Lower leg skin (tissue), 4 donors: Measurements from ENCODE around the gene GPC5. TPM values are rescaled to one million over a fixed set of nuclear protein-coding genes. Genes with fewer than 3 reads are reported as not detected.

Source experiments
- DNase-seq, 2 donors: peaks; one replicate each; pipeline ENCODE4 v3.0.0-alpha.2; 2019; ENCODE audit warnings: low spot score in 2 of 2
- H3K4me3 ChIP-seq: fragments of 200-600 bp; sonication (generic); 2 replicates; pipeline ENCODE4 v1.5.1; 2017; ENCODE audit warnings: mild to moderate bottlenecking, low read depth; ENCODE audit not compliant: poor library complexity, severe bottlenecking
- CTCF ChIP-seq, 3 donors: fragments of 450-650 bp; IDR thresholded peaks; one replicate each; pipeline ENCODE4 v1.5.1; 2016; ENCODE audit warnings: antibody characterized with exemption in 3 of 3, mild to moderate bottlenecking in 3 of 3, moderate library complexity in 2 of 3
- POLR2A ChIP-seq, 2 donors: fragments of 450-650 bp; IDR thresholded peaks; one replicate each; pipeline ENCODE4 v1.6.1; 2016 to 2017; ENCODE audit warnings: antibody characterized with exemption in 2 of 2, mild to moderate bottlenecking in 1 of 2, moderate library complexity in 1 of 2
- WGBS, 2 donors: methylation state at CpG; one replicate each; pipeline ENCODE4 v1.1.5; 2018; 5-methylcytosine and 5-hydroxymethylcytosine counted together
- intact Hi-C: fragments of 100-400 bp; cut with DNase I; formaldehyde crosslinking; loops from one replicate; pipeline ENCODE4 v1.15.0; 2023; ENCODE audit warnings: low total_unique reads
- total RNA-seq, 4 donors: library from RNA; depleted of rRNA; stranded (reverse); fragments of >200 nt; gene quantifications; one replicate each; pipeline ENCODE4 v1.1.0, GENCODE V29; 2016

Gene GPC5
- total RNA-seq, 4 donors from 2014 or later = 0.46 to 1.3 (median 0.82) TPM

- WGBS, 2 donors = 37 to 39% methylated on average over 3 of the region's 3 CpGs
- no peak for TF ChIP-seq CTCF (IDR thresholded peaks at IDR 0.05)
- no peak for TF ChIP-seq POLR2A (IDR thresholded peaks at IDR 0.05)
- intact Hi-C loops = no loop called here
- DNase-seq = no peak
- H3K4me3 ChIP-seq = no peak overlapping the region
These were observed 316.4 kb downstream of the GPC5 start for GRCh38 chr13:91714855-91715254.

- intact Hi-C loops = no loop called here
- TF ChIP-seq POLR2A (IDR thresholded peaks at IDR 0.05) = no peak
- no peak for TF ChIP-seq CTCF (IDR thresholded peaks at IDR 0.05)
- no peak overlapping the region for H3K4me3 ChIP-seq
- DNase-seq = no peak
- 80 to 84% methylated on average over 7 of the region's 7 CpGs for WGBS, 2 donors
These were observed 318.1 kb downstream of the GPC5 start for GRCh38 chr13:91716436-91717065.

GRCh38 chr13:91719033-91719432 is 320.6 kb downstream of the GPC5 start:
- TF ChIP-seq CTCF (IDR thresholded peaks at IDR 0.05) (no peak), POLR2A (IDR thresholded peaks at IDR 0.05) (no peak)
- intact Hi-C loops = no loop called here
- 17 to 18% methylated on average over 3 of the region's 3 CpGs for WGBS, 2 donors
- DNase-seq = no peak
- H3K4me3 ChIP-seq = no peak overlapping the region

- H3K4me3 ChIP-seq = no peak overlapping the region
- intact Hi-C loops = no loop called here
- TF ChIP-seq POLR2A (IDR thresholded peaks at IDR 0.05) (no peak), CTCF (IDR thresholded peaks at IDR 0.05) (no peak)
- DNase-seq = no peak
- WGBS, 2 donors = 57 to 66% methylated on average over 3 of the region's 3 CpGs
These were observed 323.0 kb downstream of the GPC5 start for GRCh38 chr13:91721413-91721812.

GRCh38 chr13:91722267-91722884 is 324.0 kb downstream of the GPC5 start:
- no peak overlapping the region for H3K4me3 ChIP-seq
- DNase-seq = no peak
- TF ChIP-seq CTCF (IDR thresholded peaks at IDR 0.05) (no peak), POLR2A (IDR thresholded peaks at IDR 0.05) (no peak)
- WGBS, 2 donors = 20 to 26% methylated on average over 4 of the region's 4 CpGs
- intact Hi-C loops = no loop called here
